Endodermal cell (in vitro differentiated cells): ENCODE data around the gene EML1. TPM values are rescaled to one million over a fixed set of nuclear protein-coding genes. Genes with fewer than 3 reads are reported as not detected.

Experiments
- DNase-seq: peaks from one replicate; pipeline ENCODE4 v3.0.0-alpha.2; 2017
- H3K27ac ChIP-seq: 2 replicates; pipeline ENCODE4 v1.5.1; 2013; ENCODE audit warnings: mild to moderate bottlenecking, low read depth, low read length, moderate library complexity
- H3K27me3 ChIP-seq: 2 replicates; pipeline ENCODE4 v1.6.1; 2013; ENCODE audit warnings: mild to moderate bottlenecking, low read length, moderate library complexity; ENCODE audit not compliant: insufficient read depth, control insufficient read depth, poor library complexity, severe bottlenecking
- H3K36me3 ChIP-seq: 2 replicates; pipeline ENCODE4 v1.7.0; 2013; ENCODE audit warnings: mild to moderate bottlenecking, low read length, moderate library complexity; ENCODE audit not compliant: control insufficient read depth, insufficient read depth
- H3K4me1 ChIP-seq: one replicate; pipeline ENCODE4 v1.7.0; 2013; ENCODE audit warnings: low read length; ENCODE audit not compliant: control insufficient read depth, insufficient read depth
- H3K4me3 ChIP-seq: 2 replicates; pipeline ENCODE4 v1.5.1; 2013; ENCODE audit warnings: mild to moderate bottlenecking, low read length, moderate library complexity
- H3K9ac ChIP-seq: 2 replicates; pipeline ENCODE4 v1.6.1; 2013; ENCODE audit warnings: mild to moderate bottlenecking, low read length, moderate library complexity; ENCODE audit not compliant: poor library complexity, severe bottlenecking; ENCODE audit errors: extremely low read depth
- H3K9me3 ChIP-seq: 2 replicates; pipeline ENCODE4 v1.6.1; 2013; ENCODE audit warnings: mild to moderate bottlenecking, low read length, moderate library complexity; ENCODE audit not compliant: control insufficient read depth
- H3K27ac Mint-ChIP-seq: 2 replicates; pipeline ENCODE4 v1.8.0; 2020; ENCODE audit warnings: mixed read lengths
- H3K27me3 Mint-ChIP-seq: 2 replicates; pipeline ENCODE4 v1.8.0; 2021; ENCODE audit warnings: mild to moderate bottlenecking, mixed read lengths; ENCODE audit not compliant: insufficient read depth
- H3K36me3 Mint-ChIP-seq: 2 replicates; pipeline ENCODE4 v1.8.0; 2020; ENCODE audit warnings: low read depth, mixed read lengths
- H3K4me1 Mint-ChIP-seq: 2 replicates; pipeline ENCODE4 v1.8.0; 2020; ENCODE audit warnings: mixed read lengths
- H3K4me3 Mint-ChIP-seq: 2 replicates; pipeline ENCODE4 v1.8.0; 2020; ENCODE audit warnings: mild to moderate bottlenecking, moderate library complexity, mixed read lengths
- H3K9me3 Mint-ChIP-seq: 2 replicates; pipeline ENCODE4 v1.8.0; 2020; ENCODE audit warnings: mild to moderate bottlenecking, mixed read lengths
- CTCF ChIP-seq: fragments of 200-600 bp; sonication (generic); conservative IDR thresholded peaks from 2 replicates; pipeline ENCODE4 v1.5.0; 2021; ENCODE audit warnings: antibody characterized with exemption, mild to moderate bottlenecking
- WGBS, 2 experiments: methylation state at CpG; one replicate each; pipeline versions ENCODE4 v1.1.5 to v1.1.7; 2013; ENCODE audit warnings: missing lambda C conversion rate in 2 of 2, mixed read lengths in 1 of 2; ENCODE audit not compliant: insufficient coverage in 1 of 2, insufficient read length in 1 of 2; 5-methylcytosine and 5-hydroxymethylcytosine counted together
- total RNA-seq, 2 donors: library from RNA; stranded (reverse); fragmentation: NEBNext Ultra II Directional in 1 of 2; extraction: Animal tissue kit (Norgen Biotek cat#: 25700) in 1 of 2; gene quantifications; 2 replicates in 1 of 2; 3 replicates in 1 of 2; pipeline ENCODE4 v1.2.1, GENCODE V29; 2021

The EML1 gene
- total RNA-seq, 2 donors from 2014 or later: 25.0 to 31.4 TPM

- Histone ChIP-seq H3K4me1 (peaks cover 19% of the 10 kb centered on the region), H3K9me3 (no peaks in the 10 kb centered on the region), H3K36me3 (no peaks in the 10 kb centered on the region), H3K27ac (no peak overlapping the region), H3K4me3 (no peak overlapping the region), H3K9ac (no peak overlapping the region), H3K27me3 (peaks cover 10% of the 10 kb centered on the region)
- Mint-ChIP-seq H3K36me3 (no peaks in the 10 kb centered on the region), H3K9me3 (no peaks in the 10 kb centered on the region), H3K27ac (no peak overlapping the region), H3K27me3 (peaks cover 9% of the 10 kb centered on the region), H3K4me3 (no peak overlapping the region), H3K4me1 (peaks cover 12% of the 10 kb centered on the region)
- 86 to 88% methylated on average over 9 to 10 of the region's 10 CpGs for WGBS, 2 experiments
- DNase-seq: no peak
- TF ChIP-seq CTCF: no peak
These were observed 98.7 kb downstream of the EML1 start for GRCh38 chr14:99891900-99892299.

- Histone ChIP-seq H3K9ac (no peak overlapping the region), H3K9me3 (no peaks in the 10 kb centered on the region), H3K4me3 (no peak overlapping the region), H3K27me3 (peaks cover 4% of the 10 kb centered on the region), H3K36me3 (no peaks in the 10 kb centered on the region), H3K27ac (no peak overlapping the region), H3K4me1 (peaks cover 19% of the 10 kb centered on the region)
- Mint-ChIP-seq H3K9me3 (no peaks in the 10 kb centered on the region), H3K4me1 (peaks cover 12% of the 10 kb centered on the region), H3K4me3 (no peak overlapping the region), H3K27me3 (peaks cover 4% of the 10 kb centered on the region), H3K27ac (no peak overlapping the region), H3K36me3 (no peaks in the 10 kb centered on the region)
- DNase-seq: no peak
- 92 to 100% methylated on average over 2 of the region's 2 CpGs for WGBS, 2 experiments
- TF ChIP-seq CTCF: no peak
These were observed 99.2 kb downstream of the EML1 start for GRCh38 chr14:99892406-99892805.

- no peak for TF ChIP-seq CTCF
- no peaks in the 10 kb centered on the region for H3K27me3 ChIP-seq
- Mint-ChIP-seq H3K36me3 (peaks cover 10% of the 10 kb centered on the region), H3K9me3 (no peaks in the 10 kb centered on the region), H3K27me3 (no peaks in the 10 kb centered on the region), H3K4me3 (no peak overlapping the region), H3K27ac (no peak overlapping the region), H3K4me1 (no peaks in the 10 kb centered on the region)
- H3K9me3 ChIP-seq: peaks cover 7% of the 10 kb centered on the region
- no peak overlapping the region for H3K27ac ChIP-seq
- H3K4me1 ChIP-seq: no peaks in the 10 kb centered on the region
- 82% methylated on average over 3 of the region's 3 CpGs; no CpG with 5 or more reads in 1 of the 2 experiments for WGBS, 2 experiments
- no peak overlapping the region for H3K9ac ChIP-seq
- H3K36me3 ChIP-seq: peaks cover 11% of the 10 kb centered on the region
- H3K4me3 ChIP-seq: no peak overlapping the region
- DNase-seq: no peak
These were observed 103.1 kb downstream of the EML1 start for GRCh38 chr14:99896361-99896760.
